ENCODE results near the gene CCDC93.

DNA sequence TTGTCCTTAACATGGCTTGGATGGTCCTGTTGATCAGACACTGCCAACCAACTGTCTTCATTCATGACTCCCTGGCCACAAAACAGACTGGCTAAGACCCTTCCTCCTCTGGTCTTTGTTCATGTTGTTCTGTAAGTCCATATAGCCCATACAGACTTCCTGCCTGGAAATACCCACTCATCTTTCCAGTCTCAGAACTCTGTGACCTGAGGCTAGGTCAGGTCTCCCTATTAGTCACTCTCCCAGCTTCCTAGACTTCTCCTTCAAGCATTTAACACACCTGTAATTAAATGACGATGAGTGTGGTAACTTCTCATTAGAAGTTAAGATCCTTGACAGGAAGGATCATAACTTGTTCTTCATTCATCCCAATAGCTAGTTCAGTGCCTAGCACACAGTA, 56.3 kb downstream of the CCDC93 start:
- TF ChIP-seq, protein P1, sequence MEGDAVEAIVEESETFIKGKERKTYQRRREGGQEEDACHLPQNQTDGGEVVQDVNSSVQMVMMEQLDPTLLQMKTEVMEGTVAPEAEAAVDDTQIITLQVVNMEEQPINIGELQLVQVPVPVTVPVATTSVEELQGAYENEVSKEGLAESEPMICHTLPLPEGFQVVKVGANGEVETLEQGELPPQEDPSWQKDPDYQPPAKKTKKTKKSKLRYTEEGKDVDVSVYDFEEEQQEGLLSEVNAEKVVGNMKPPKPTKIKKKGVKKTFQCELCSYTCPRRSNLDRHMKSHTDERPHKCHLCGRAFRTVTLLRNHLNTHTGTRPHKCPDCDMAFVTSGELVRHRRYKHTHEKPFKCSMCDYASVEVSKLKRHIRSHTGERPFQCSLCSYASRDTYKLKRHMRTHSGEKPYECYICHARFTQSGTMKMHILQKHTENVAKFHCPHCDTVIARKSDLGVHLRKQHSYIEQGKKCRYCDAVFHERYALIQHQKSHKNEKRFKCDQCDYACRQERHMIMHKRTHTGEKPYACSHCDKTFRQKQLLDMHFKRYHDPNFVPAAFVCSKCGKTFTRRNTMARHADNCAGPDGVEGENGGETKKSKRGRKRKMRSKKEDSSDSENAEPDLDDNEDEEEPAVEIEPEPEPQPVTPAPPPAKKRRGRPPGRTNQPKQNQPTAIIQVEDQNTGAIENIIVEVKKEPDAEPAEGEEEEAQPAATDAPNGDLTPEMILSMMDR (IDR thresholded peaks at IDR 0.05): no peak
- TF ChIP-seq POLR2A (IDR thresholded peaks at IDR 0.05): no peak
- TF ChIP-seq EP300 (IDR thresholded peaks at IDR 0.05): no peak
